Subcutaneous adipose tissue (tissue), 4 donors: ENCODE data around the gene DGKQ. TPM values are rescaled to one million over a fixed set of nuclear protein-coding genes. Genes with fewer than 3 reads are reported as not detected.

Experiments used
- total RNA-seq, 4 donors: library from RNA; depleted of rRNA; stranded (reverse); fragments of >200 nt; gene quantifications; one replicate each; pipeline ENCODE4 v1.1.0, GENCODE V29; 2016
- TF ChIP-seq, protein P1 (sequence below): fragments of 450-650 bp; IDR thresholded peaks from one replicate; pipeline ENCODE4 v1.5.1; 2016; ENCODE audit warnings: low read depth, mild to moderate bottlenecking, control low read depth, antibody characterized with exemption, moderate library complexity

The DGKQ gene
- total RNA-seq, 4 donors from 2014 or later = 2.9 to 12.2 (median 5.5) TPM

DNA sequence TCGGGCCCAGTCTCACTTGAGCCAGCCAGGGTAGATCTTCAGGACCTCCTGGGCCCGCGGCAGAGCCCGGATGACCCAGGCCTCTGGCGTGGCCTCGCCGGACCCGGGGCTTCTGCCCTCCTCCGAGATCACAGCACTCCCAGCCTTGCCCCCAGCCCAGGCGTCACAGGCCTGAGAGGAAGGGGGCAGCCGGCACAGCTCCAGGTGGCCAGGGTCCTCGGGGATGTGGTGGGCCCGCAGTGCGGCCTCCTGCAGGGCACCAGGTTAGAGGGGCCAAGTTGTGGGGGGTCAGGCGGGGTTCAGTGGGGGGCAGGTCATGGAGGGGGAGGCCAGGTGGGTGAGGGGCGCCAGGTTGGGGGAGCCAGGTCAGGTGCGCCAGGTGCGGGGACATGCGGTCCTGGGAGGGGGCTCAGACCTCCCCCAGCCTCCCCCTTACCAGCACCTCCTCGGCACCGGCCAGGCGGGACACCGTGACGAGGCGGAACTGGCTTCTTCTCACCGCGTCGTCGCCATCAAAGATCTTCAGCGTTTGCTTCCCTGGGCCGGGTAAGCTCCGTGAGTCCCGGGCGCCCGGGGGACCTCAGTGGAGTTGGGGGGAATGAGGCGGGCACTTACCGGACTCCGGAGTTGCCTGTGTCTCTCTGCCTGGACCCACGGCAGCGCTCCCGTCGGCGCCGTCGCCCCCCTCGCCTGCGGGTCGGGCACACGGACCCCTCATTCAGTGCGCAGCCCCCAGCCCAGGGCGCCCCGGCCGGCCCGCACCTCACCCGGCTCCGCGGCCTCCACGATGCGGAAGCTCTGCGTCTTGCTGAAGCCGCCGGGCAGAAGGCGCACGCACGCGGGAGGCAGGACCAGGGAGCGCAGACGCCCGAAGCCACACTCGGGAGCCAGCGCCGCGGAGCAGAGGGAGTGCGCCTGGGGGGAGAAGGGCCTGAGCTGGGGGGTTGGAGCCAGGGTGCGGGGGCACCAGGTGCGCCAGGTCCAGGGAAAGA is 6.0 kb downstream of the DGKQ start:
- TF ChIP-seq, protein P1, sequence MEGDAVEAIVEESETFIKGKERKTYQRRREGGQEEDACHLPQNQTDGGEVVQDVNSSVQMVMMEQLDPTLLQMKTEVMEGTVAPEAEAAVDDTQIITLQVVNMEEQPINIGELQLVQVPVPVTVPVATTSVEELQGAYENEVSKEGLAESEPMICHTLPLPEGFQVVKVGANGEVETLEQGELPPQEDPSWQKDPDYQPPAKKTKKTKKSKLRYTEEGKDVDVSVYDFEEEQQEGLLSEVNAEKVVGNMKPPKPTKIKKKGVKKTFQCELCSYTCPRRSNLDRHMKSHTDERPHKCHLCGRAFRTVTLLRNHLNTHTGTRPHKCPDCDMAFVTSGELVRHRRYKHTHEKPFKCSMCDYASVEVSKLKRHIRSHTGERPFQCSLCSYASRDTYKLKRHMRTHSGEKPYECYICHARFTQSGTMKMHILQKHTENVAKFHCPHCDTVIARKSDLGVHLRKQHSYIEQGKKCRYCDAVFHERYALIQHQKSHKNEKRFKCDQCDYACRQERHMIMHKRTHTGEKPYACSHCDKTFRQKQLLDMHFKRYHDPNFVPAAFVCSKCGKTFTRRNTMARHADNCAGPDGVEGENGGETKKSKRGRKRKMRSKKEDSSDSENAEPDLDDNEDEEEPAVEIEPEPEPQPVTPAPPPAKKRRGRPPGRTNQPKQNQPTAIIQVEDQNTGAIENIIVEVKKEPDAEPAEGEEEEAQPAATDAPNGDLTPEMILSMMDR = no peak

- TF ChIP-seq, protein P1 = no peak
Measured at GRCh38 chr4:966266-967112, 6.9 kb downstream of the DGKQ start.

GRCh38 chr4:965766-966134 is 7.6 kb downstream of the DGKQ start:
- TF ChIP-seq, protein P1 = no peak

DNA sequence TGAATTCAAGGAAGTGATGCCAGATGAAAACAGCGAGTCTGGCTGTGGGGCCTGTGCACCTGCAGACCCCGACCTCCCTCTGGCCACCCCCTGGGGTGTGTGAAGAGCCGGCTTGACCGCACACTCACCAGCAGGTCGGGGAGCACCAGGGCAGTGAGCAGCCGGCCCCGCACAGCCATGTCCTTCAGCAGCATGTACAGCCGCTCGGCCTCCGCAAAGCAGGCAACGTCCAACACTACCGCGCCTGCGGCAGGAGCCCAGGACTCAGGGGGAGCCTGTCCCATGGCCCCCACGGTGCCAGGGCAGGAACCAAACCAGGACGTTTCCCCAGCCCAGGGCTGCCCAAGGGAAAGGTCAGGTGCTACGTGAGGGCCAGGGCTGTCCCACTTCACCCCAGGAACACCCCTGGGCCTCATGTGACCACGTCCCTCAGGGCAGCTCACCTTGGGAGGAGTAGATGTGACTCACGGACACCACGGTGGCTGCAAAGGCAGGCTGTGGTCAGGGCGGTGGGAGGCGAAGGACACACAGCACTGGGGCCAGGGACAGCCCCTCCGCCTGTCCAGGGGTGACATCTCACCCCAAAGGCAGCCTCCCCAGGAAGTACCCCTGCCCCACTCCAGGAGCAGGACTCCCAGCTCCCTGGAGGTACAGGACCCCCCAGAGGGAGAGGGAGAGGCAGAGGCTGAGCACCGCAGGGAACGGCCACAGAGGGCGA is 8.2 kb downstream of the DGKQ start:
- TF ChIP-seq, protein P1 = no peak

GRCh38 chr4:964346-965025 is 8.9 kb downstream of the DGKQ start:
- TF ChIP-seq, protein P1 = no peak

DNA sequence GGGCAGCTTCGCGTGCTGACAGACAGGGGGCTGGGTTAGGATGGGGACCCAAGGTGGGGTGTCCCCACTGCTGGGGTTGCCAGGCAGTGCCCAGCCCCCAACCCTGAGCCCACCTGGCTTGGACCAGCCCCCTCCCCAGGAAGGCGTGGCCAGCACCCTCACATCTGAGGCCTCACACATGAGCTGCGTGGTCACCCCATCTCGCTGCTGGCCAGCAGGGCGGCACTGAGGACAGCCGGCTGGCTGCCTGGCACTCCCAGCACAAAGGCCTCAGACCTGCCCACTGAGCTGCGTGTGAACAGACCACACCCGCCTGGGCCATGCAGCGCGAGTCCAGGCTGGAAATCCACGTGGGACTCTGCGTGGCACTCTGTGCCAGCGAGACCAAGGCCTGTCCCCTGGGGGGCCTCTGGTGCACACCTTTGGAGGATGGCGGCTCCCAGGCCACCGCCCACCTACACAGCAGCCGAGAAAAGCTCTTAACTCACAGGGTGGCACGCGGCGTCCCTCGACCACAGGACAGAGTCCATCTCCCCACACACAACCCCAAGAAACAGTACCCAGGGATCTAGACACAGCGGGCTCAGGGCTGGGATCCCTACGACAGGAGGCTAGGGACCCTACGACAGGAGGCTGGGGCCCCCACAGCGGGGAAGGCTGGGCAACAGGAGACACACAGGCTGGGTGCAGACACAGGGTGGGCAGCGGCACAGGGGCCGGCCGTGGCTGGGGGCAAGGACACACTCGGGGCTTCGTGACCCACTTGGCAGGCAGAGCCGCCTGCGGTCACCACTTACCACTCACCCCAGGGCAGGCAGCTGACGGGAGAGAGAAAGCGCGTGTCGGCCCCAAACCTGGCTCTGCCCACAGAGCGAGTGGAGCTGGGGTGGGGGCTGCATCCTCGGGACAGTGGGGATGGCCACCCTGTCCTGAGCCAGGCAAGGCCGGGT is 9.8 kb downstream of the DGKQ start:
- TF ChIP-seq, protein P1 = no peak
